Measurements from ENCODE around the gene LMNB1.

- TF ChIP-seq CTCF (IDR thresholded peaks at IDR 0.05) (no peak), POLR2A (IDR thresholded peaks at IDR 0.05; ENCODE audit: low read depth) (no peak), EP300 (IDR thresholded peaks at IDR 0.05) (no peak), POLR2AphosphoS5 (IDR thresholded peaks at IDR 0.05) (no peak)
Observed at GRCh38 chr5:126847456-126847820, 70.5 kb downstream of the LMNB1 start.
